ENCODE results near the gene ACVRL1.

DNA sequence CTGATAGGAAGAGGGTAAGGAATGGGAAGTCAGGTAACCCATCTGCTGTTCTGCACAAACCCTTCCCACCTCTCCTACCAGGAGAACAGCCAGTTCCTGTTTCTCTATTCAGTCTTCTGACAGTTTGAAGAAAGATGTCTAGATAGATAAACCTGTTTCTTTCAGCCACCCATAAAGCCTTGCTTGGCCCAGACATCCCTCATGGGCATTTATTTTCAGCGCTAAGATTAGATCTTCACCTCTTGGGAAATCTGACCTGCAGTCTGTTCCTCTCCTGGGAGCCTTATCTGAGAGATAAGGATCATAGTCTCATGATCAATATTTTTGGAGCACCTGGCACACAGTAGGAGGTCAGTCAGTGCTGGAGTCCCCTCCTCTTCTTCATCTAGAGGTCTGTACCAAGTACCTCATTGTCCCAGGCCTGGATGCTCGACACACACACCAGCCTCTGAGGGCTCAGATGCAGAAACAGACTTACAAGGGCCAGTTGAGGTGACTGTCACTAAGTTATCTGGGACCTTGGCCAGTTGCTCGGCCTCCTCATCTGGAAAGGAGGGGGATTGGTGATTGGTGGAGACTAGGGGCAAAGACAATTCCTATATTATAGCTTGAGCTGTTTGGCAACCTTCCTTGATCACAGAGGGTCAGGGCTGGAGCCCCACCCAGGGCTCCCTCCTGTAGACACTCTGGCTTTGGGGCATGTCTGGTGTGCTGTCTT lies 18.2 kb downstream of the ACVRL1 start:
- TF ChIP-seq RAD21 (IDR thresholded peaks at IDR 0.05; ENCODE audit: low read depth), result no peak
- TF ChIP-seq MAX (IDR thresholded peaks at IDR 0.05), result no peak
- no peak for TF ChIP-seq NFIC (IDR thresholded peaks at IDR 0.05)
- TF ChIP-seq REST (IDR thresholded peaks at IDR 0.05; ENCODE audit: low read depth), result no peak
- TF ChIP-seq ZBTB7A (IDR thresholded peaks at IDR 0.05; ENCODE audit: low read depth), result no peak
- no peak for TF ChIP-seq TCF12 (IDR thresholded peaks at IDR 0.05; ENCODE audit: low read depth)

Measured in Ishikawa (cell line).